ENCODE measurements around the gene TMEM97.

TMEM97 gene

GRCh38 chr17:28339431-28339830 lies 20.4 kb downstream of the TMEM97 start:
- Mint-ChIP-seq H3K4me1 (ENCODE audit: low read depth) (peaks cover 30% of the 10 kb centered on the region), H3K4me3 (no peak overlapping the region), H3K36me3 (ENCODE audit: low read depth) (peaks cover 63% of the 10 kb centered on the region), H3K27ac (peak overlapping the region; percentile 26), H3K27me3 (no peaks in the 10 kb centered on the region), H3K9me3 (no peaks in the 10 kb centered on the region)
- DNase-seq, result no peak

- H3K4me3 Mint-ChIP-seq, result no peak overlapping the region
- H3K27ac Mint-ChIP-seq, result no peak overlapping the region
- H3K27me3 Mint-ChIP-seq, result no peaks in the 10 kb centered on the region
- no peaks in the 10 kb centered on the region for H3K9me3 Mint-ChIP-seq
- H3K36me3 Mint-ChIP-seq (ENCODE audit: low read depth), result peaks cover 72% of the 10 kb centered on the region
- no peak for DNase-seq
- peaks cover 24% of the 10 kb centered on the region for H3K4me1 Mint-ChIP-seq (ENCODE audit: low read depth)
These were observed 21.4 kb downstream of the TMEM97 start for GRCh38 chr17:28340374-28340773.

DNA sequence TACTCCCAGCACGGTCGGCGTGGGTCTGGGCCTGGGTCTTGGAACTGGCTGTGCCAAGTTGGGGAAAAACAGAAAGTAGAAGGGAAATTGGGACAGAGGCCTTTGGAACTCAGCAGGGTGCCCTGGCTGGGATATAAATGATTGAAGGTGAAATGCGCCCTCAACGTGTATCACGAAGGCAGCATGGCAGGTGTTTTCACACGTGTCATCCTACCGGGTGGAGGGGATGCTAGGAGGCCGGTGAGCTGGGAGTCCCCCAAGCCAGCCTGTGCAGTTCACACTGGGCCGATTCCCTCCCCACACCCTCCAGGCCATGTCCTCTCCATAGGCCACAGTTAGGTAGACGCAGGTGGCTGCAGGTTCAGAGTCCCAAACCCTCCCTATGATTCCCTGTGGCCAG lies 22.5 kb downstream of the TMEM97 start:
- H3K9me3 Mint-ChIP-seq, result no peaks in the 10 kb centered on the region
- no peak for DNase-seq
- no peaks in the 10 kb centered on the region for H3K27me3 Mint-ChIP-seq
- peaks cover 21% of the 10 kb centered on the region for H3K4me1 Mint-ChIP-seq (ENCODE audit: low read depth)
- H3K4me3 Mint-ChIP-seq, result no peak overlapping the region
- H3K36me3 Mint-ChIP-seq (ENCODE audit: low read depth), result peaks cover 77% of the 10 kb centered on the region
- peak overlapping the region; percentile 44 for H3K27ac Mint-ChIP-seq

- Mint-ChIP-seq H3K27ac (peak overlapping the region; percentile 57), H3K9me3 (no peaks in the 10 kb centered on the region), H3K4me1 (ENCODE audit: low read depth) (peaks cover 13% of the 10 kb centered on the region), H3K4me3 (no peak overlapping the region), H3K27me3 (no peaks in the 10 kb centered on the region), H3K36me3 (ENCODE audit: low read depth) (peaks cover 85% of the 10 kb centered on the region)
- DNase-seq, result no peak
These were observed 23.3 kb downstream of the TMEM97 start for GRCh38 chr17:28342313-28342712.

- Mint-ChIP-seq H3K36me3 (ENCODE audit: low read depth) (peaks cover 95% of the 10 kb centered on the region), H3K27ac (peak overlapping the region; percentile 13)
These were observed 24.5 kb downstream of the TMEM97 start for GRCh38 chr17:28343491-28343932.

GRCh38 chr17:28344011-28344410 lies 25.0 kb downstream of the TMEM97 start:
- Mint-ChIP-seq H3K4me3 (no peak overlapping the region), H3K36me3 (ENCODE audit: low read depth) (peaks cover 98% of the 10 kb centered on the region), H3K27ac (peak overlapping the region; percentile 13), H3K9me3 (no peaks in the 10 kb centered on the region), H3K27me3 (no peaks in the 10 kb centered on the region), H3K4me1 (ENCODE audit: low read depth) (peaks cover 2% of the 10 kb centered on the region)
- no peak for DNase-seq

More at GRCh38 chr17:28343491-28343932, 24.5 kb downstream of the TMEM97 start:
- Mint-ChIP-seq H3K4me3 (no peak overlapping the region), H3K27me3 (no peaks in the 10 kb centered on the region), H3K9me3 (no peaks in the 10 kb centered on the region), H3K4me1 (ENCODE audit: low read depth) (peaks cover 4% of the 10 kb centered on the region)
- no peak for DNase-seq

DNA sequence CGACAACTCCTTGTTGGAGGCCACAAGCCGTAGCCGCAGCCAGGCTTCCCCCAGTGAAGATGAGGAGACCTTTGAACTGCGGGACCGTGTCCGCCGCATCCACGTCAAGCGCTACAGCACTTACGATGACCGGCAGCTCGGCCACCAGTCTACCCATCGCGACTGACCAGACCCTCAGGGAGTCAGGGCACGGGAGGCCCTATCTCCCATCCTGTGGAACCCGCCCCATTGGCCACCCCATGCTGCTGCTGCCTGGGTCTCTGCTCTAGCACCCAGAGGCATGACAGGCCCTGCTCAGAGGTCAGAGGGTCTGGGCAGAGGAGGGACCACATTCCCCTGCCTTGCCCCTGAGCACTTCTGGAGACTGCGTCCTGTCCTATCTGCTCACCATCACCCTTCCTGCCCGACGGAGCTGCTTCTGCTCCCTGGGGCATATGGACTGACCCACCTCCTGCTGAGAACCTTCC lies 25.5 kb downstream of the TMEM97 start:
- Mint-ChIP-seq H3K9me3 (no peaks in the 10 kb centered on the region), H3K27me3 (no peaks in the 10 kb centered on the region), H3K27ac (peak overlapping the region; percentile 13), H3K4me1 (ENCODE audit: low read depth) (peaks cover 2% of the 10 kb centered on the region), H3K4me3 (no peak overlapping the region), H3K36me3 (ENCODE audit: low read depth) (peaks cover 97% of the 10 kb centered on the region)
- no peak for DNase-seq

DNA sequence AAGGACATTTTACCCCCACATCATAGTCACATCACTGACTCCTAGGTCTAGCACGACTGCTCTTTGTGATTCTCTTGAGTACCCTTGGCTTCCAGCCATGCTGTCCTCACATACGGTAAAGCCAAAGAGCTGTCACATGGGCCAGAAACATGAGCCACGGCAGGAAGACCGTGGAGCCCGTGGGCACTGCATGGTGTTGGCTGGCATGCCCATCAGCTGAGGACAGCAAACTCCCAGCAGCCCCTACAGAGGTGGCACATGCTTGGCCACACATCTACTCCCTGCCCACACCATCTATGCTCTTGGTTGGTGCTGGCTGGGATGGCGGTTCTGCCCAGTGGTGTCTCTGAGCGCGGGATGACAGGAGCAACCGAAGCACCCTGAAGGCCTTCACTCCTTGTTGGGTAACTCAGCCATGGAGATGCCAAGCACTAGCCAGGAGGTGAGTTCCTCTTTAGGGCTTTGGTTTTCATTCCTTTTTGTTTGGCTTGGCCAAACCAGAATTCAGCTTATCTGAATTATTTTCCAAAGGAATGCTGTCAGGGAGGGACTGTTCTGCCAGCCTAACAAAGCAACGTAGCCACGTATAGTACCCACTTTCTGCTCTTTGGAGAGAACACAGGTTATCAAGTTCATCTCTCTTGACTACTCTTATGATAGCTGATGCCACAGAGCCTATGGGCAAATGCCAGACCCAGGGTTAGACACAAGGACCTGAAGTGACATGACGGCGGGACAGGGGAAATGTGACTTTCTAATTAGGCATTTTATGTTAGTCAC lies 26.6 kb downstream of the TMEM97 start:
- peak overlapping the region; percentile 66 for H3K27ac Mint-ChIP-seq
- no peak overlapping the region for H3K4me3 Mint-ChIP-seq
- H3K4me1 Mint-ChIP-seq (ENCODE audit: low read depth), result peaks cover 2% of the 10 kb centered on the region
- H3K27me3 Mint-ChIP-seq, result no peaks in the 10 kb centered on the region
- no peak for DNase-seq
- no peaks in the 10 kb centered on the region for H3K9me3 Mint-ChIP-seq
- H3K36me3 Mint-ChIP-seq (ENCODE audit: low read depth), result peaks cover 97% of the 10 kb centered on the region

DNA sequence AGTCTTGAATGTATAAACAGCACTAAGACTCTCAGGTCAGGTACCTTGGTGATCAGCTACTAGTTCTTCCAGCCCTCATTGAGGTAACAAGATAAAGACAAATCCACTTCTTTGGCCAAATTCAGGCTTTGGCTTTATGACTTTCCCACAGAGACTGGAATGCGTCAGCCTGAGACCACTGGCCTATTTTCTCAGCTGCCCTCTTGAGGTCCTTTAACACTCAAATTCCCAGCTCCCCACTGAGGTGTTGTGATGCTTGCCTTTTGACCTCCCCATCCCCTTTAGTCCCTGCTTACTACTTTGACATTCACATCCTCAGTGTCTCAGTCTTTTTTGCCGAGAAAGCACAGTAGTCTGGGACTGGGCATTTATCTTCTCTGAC lies 27.2 kb downstream of the TMEM97 start:
- Mint-ChIP-seq H3K9me3 (no peaks in the 10 kb centered on the region), H3K36me3 (ENCODE audit: low read depth) (peaks cover 97% of the 10 kb centered on the region), H3K27ac (peak overlapping the region; percentile 66), H3K27me3 (no peaks in the 10 kb centered on the region), H3K4me1 (ENCODE audit: low read depth) (peaks cover 2% of the 10 kb centered on the region), H3K4me3 (no peak overlapping the region)
- DNase-seq, result no peak

GRCh38 chr17:28346746-28347246 lies 27.8 kb downstream of the TMEM97 start:
- H3K4me1 Mint-ChIP-seq (ENCODE audit: low read depth), result peaks cover 2% of the 10 kb centered on the region
- H3K36me3 Mint-ChIP-seq (ENCODE audit: low read depth), result peaks cover 97% of the 10 kb centered on the region
- no peaks in the 10 kb centered on the region for H3K9me3 Mint-ChIP-seq
- DNase-seq, result no peak
- no peak overlapping the region for H3K27ac Mint-ChIP-seq
- H3K27me3 Mint-ChIP-seq, result no peaks in the 10 kb centered on the region
- no peak overlapping the region for H3K4me3 Mint-ChIP-seq

DNA sequence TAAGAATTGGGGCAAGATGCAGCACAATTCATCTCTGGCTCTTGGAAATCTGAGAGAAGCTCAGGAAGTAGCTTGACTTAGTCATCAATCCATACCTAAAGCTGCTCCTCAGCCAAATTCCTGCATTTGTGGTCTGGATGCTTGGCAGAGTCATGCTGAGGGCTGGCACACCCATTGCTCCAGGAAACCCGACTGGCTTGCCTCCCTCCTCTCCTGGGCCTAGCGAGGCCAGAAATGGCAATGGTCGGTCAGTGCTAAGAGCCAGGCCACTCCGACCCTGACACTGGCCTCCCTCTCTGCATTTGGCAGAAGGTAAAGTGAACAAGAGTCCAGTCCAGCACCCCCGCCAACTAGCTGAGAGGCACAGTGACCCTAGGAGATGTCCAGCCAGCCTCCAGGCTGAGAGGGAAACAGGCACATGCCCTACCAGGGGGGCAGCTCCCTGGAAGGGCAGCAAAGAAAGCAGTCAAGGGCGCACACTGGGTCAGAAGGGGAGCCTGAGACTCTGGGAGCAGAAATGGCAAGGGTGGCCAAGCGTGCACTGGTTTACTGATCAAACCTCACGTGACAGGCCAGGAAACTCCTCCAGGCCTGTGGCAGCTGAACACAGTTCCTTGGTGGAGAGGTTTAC lies 28.4 kb downstream of the TMEM97 start:
- H3K36me3 Mint-ChIP-seq (ENCODE audit: low read depth), result peaks cover 97% of the 10 kb centered on the region
- DNase-seq, result no peak
- H3K4me1 Mint-ChIP-seq (ENCODE audit: low read depth), result peaks cover 2% of the 10 kb centered on the region
- H3K27ac Mint-ChIP-seq, result peak overlapping the region; percentile 66
- H3K4me3 Mint-ChIP-seq, result no peak overlapping the region
- no peaks in the 10 kb centered on the region for H3K9me3 Mint-ChIP-seq
- no peaks in the 10 kb centered on the region for H3K27me3 Mint-ChIP-seq

DNA sequence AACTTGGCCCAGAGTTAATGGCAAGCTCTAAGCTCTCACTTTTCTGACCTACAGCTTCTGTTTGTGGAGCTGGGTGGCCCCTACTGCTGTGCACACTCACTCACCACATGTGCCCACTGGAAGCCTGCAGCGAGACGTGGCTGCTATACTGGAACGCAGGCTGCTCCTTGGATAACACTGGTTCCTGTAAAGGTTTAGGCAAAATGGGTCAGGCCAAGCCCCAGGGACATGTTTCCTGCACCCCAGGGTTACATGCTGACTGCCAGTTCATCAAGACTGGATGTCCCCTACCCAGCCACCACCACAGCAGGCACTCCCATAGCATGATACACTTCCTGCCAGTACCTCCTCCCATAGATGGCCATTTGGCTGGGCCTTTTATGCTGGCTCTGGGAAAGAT lies 30.0 kb downstream of the TMEM97 start:
- no peak for DNase-seq
- no peak overlapping the region for H3K4me3 Mint-ChIP-seq
- no peaks in the 10 kb centered on the region for H3K9me3 Mint-ChIP-seq
- H3K4me1 Mint-ChIP-seq (ENCODE audit: low read depth), result no peaks in the 10 kb centered on the region
- H3K27me3 Mint-ChIP-seq, result no peaks in the 10 kb centered on the region
- H3K36me3 Mint-ChIP-seq (ENCODE audit: low read depth), result peaks cover 98% of the 10 kb centered on the region
- H3K27ac Mint-ChIP-seq, result no peak overlapping the region

GRCh38 chr17:28350271-28350670 lies 31.3 kb downstream of the TMEM97 start:
- Mint-ChIP-seq H3K4me1 (ENCODE audit: low read depth) (peaks cover 5% of the 10 kb centered on the region), H3K4me3 (no peak overlapping the region), H3K36me3 (ENCODE audit: low read depth) (peaks cover 97% of the 10 kb centered on the region), H3K27me3 (no peaks in the 10 kb centered on the region), H3K27ac (no peak overlapping the region), H3K9me3 (no peaks in the 10 kb centered on the region)
- DNase-seq, result no peak

DNA sequence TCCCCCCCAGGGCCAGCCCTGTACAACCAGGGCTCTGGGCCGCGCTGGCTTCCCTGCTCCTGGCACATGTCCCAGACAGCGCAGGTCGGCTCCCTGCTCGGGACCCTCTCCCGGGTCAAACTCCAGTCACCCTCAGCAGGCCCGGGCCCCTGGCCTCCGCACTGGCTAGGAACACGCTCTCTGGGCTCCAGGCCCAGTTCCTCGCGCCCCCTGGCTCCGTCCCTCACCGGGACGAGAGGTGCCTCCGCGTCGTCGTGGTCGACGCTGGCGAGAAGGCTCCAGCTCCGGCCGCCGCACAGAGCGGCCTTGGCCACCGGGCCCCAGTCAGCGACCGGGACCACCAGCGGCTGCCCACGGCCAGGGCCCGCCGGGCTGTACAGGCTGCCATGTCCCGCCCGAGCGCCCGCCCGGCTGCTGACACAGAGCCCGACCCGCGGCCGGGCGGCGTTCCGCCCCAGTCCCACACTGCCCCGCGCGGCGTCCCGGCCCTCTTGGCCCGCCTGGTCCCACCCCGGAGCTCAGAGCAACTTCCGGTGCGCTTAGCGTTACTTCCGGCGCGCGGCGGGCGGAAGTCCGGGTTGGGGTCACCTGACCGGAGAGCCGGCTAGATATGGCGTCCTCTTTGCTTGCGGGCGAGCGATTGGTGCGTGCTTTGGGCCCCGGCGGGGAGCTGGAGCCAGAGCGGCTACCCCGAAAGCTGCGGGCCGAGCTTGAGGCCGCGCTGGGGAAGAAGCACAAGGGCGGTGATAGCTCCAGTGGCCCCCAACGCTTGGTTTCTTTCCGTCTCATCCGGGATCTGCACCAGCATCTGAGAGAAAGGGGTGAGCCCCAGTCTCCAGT lies 38.3 kb downstream of the TMEM97 start, which contains the start of gene POLDIP2:
Gene POLDIP2, minus strand, starts transcription at position 467 of the 840 bp plus-strand sequence. Its CDS starts 79 bp downstream, at position 388.
- no peaks in the 10 kb centered on the region for H3K9me3 Mint-ChIP-seq
- H3K36me3 Mint-ChIP-seq (ENCODE audit: low read depth), result peaks cover 82% of the 10 kb centered on the region
- H3K4me3 Mint-ChIP-seq, result peak within 1 kb of the TSS; percentile 99
- peak; percentile 97 for DNase-seq
- H3K27ac Mint-ChIP-seq, result peak within 1 kb of the TSS; percentile 97
- no peaks in the 10 kb centered on the region for H3K27me3 Mint-ChIP-seq
- peaks cover 36% of the 10 kb centered on the region for H3K4me1 Mint-ChIP-seq (ENCODE audit: low read depth)

Measured in activated T-cell treated with anti-CD3 and anti-CD28 coated beads, Interleukin-2, amount 50 U/mL, for 24 hours (primary cell).